ENCODE measurements around the gene ARSG.
A peak's percentile ranks its signal among the peaks of the same experiment; 100 is the strongest.
"Not testable (repeated sequence)": the region's sequence is repeated elsewhere in the genome, so short reads cannot be mapped to it uniquely, and the experiment has no call there.

ARSG gene

DNA sequence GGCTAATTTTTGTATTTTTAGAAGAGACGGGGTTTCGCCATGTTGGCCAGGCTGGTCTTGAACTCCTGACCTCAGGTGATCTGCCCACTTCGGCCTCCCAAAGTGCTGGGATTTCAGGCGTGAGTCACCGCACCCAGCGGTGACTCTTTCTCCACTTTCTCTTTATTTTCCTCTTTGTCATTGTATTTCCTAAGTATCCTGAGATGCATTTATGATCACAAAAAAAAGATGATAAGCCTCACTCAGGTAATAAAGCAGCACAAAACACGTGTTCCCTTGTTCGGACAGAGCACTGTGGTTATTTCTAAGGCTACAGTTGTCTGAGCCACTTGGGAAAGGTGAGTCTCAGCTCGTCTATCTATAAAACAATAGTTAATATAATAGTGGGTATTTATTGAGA, 61.4 kb downstream of the ARSG start:
- H3K4me1 ChIP-seq (ENCODE audit: control insufficient read depth, insufficient read depth, low read length, unreplicated experiment), result peaks cover 25% of the 10 kb centered on the region
- H3K36me3 ChIP-seq (ENCODE audit: insufficient read depth, low read length); H3K27ac ChIP-seq (ENCODE audit: low read depth, low read length); H3K4me3 ChIP-seq (ENCODE audit: low read depth, low read length); H3K27me3 ChIP-seq (ENCODE audit: insufficient read depth, low read length); H3K79me2 ChIP-seq (ENCODE audit: control insufficient read depth, insufficient read depth, low read length, unreplicated experiment); H2AFZ ChIP-seq (ENCODE audit: low read length, unreplicated experiment): not testable (repeated sequence)

DNA sequence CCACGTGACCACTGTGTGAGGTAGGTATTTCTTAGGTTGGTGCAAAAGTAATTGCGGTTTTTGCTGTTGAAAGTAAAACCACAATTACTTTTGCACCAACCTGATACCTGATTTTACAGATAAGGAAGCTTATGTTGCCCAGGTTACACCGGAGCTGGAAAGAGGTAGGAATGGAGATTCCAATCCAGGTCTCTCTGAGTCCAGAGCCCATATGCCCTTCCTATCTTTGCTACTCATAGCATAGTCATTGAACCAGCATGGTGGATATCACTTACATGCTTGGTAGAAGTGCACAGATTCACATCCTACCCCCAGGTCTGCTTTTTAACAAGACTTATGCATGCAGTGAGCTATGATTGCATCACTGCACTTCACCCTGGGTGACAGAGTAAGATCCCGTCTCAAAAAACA, 61.8 kb downstream of the ARSG start:
- H3K4me1 ChIP-seq (ENCODE audit: control insufficient read depth, insufficient read depth, low read length, unreplicated experiment), result peaks cover 25% of the 10 kb centered on the region
- H3K4me3 ChIP-seq (ENCODE audit: low read depth, low read length), result no peak overlapping the region
- no peaks in the 10 kb centered on the region for H3K36me3 ChIP-seq (ENCODE audit: insufficient read depth, low read length)
- no peaks in the 10 kb centered on the region for H3K79me2 ChIP-seq (ENCODE audit: control insufficient read depth, insufficient read depth, low read length, unreplicated experiment)
- no peaks in the 10 kb centered on the region for H3K27me3 ChIP-seq (ENCODE audit: insufficient read depth, low read length)
- no peak overlapping the region for H3K27ac ChIP-seq (ENCODE audit: low read depth, low read length)
- no peak overlapping the region for H2AFZ ChIP-seq (ENCODE audit: low read length, unreplicated experiment)

DNA sequence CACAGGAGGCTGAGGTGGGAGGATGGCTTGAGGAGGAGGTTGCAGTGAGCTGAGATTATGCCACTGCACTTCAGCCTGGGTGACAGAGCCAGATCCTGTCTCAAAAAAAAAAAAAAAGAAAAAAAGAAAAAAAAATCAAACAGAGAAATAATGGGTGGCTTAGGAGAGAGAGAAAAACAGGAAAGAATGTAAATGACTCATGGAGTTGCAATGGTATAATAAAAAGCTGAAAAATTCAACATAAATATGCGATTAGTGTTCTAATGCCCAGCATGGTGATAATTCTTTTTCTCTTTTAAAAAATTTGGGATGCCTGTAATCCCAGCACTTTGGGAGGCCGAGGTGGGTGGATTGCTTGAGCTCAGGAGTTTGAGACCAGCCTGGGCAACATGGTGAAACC, 63.0 kb downstream of the ARSG start:
- H3K4me3 ChIP-seq (ENCODE audit: low read depth, low read length), result peak overlapping the region; percentile 50; the same call in 1 of the 2 replicates
- not testable (repeated sequence) for H3K27me3 ChIP-seq (ENCODE audit: insufficient read depth, low read length); H3K79me2 ChIP-seq (ENCODE audit: control insufficient read depth, insufficient read depth, low read length, unreplicated experiment); H3K36me3 ChIP-seq (ENCODE audit: insufficient read depth, low read length); H2AFZ ChIP-seq (ENCODE audit: low read length, unreplicated experiment)
- H3K27ac ChIP-seq (ENCODE audit: low read depth, low read length), result peak overlapping the region; percentile 93
- H3K4me1 ChIP-seq (ENCODE audit: control insufficient read depth, insufficient read depth, low read length, unreplicated experiment), result peaks cover 25% of the 10 kb centered on the region

DNA sequence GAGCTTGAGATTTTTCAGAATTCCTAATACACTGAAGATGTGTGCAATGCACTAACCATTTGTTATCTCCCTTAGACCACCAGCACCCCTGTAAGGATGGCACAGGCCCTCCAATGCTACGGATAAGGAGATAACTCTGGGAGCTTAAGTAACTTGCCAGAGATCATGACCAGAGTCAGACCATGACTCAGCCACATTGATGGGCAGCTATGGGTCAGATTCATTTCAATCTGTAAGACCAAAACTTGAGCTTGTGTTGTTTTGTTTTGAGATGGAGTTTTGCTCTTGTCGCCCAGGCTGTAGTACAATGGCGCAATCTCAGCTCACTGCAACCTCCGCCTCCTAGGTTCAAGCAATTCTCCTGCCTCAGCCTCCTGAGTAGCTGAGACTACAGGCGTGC, 63.8 kb downstream of the ARSG start:
- not testable (repeated sequence) for H3K79me2 ChIP-seq (ENCODE audit: control insufficient read depth, insufficient read depth, low read length, unreplicated experiment); H3K27me3 ChIP-seq (ENCODE audit: insufficient read depth, low read length); H2AFZ ChIP-seq (ENCODE audit: low read length, unreplicated experiment); H3K36me3 ChIP-seq (ENCODE audit: insufficient read depth, low read length)
- H3K4me1 ChIP-seq (ENCODE audit: control insufficient read depth, insufficient read depth, low read length, unreplicated experiment), result peaks cover 25% of the 10 kb centered on the region
- peak overlapping the region; percentile 50; the same call in 1 of the 2 replicates for H3K4me3 ChIP-seq (ENCODE audit: low read depth, low read length)
- peak overlapping the region; percentile 93 for H3K27ac ChIP-seq (ENCODE audit: low read depth, low read length)

DNA sequence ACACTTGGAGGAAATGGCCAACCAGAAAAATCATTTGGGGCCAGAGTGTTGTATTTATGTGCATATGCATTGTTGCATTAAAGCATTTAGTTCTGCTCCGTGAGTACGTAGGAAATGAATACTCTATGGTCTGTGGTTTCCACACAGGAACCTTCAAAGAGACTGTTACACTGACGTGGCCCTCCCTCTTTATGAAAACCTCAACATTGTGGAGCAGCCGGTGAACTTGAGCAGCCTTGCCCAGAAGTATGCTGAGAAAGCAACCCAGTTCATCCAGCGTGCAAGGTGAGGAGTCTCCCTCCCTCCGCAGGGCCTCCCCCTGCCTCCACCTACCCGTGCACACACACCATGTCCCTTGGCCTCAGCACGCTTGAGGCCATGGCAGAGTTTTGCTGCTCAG, 65.2 kb downstream of the ARSG start:
- no peaks in the 10 kb centered on the region for H3K36me3 ChIP-seq (ENCODE audit: insufficient read depth, low read length)
- no peak overlapping the region for H3K4me3 ChIP-seq (ENCODE audit: low read depth, low read length)
- no peaks in the 10 kb centered on the region for H3K27me3 ChIP-seq (ENCODE audit: insufficient read depth, low read length)
- no peak overlapping the region for H3K27ac ChIP-seq (ENCODE audit: low read depth, low read length)
- peaks cover 23% of the 10 kb centered on the region for H3K4me1 ChIP-seq (ENCODE audit: control insufficient read depth, insufficient read depth, low read length, unreplicated experiment)
- H3K79me2 ChIP-seq (ENCODE audit: control insufficient read depth, insufficient read depth, low read length, unreplicated experiment), result no peaks in the 10 kb centered on the region
- no peak overlapping the region for H2AFZ ChIP-seq (ENCODE audit: low read length, unreplicated experiment)

DNA sequence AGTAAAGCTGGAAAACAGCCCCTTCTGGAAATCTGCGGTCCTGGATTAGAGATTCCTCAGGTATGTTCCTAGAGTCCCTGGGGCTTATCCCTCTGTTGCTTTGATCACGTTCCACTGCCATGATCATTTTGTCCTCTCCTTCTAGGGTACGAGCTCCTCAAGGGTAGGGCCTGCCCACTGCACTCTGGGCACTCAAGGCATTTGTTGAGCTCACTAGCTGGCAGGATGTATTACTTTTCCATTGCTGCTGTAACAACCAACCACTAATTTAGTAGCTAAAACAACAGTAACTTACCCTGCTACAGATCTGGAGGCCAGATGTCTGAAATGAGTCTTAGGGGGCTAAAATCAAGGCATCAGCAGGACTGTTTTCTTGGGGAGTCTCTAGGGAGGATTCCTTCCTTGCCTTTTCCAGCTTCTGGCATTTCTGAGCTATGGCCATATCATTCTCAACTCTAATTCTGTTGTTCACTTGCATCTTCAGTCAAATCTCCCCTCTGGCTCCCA, 65.7 kb downstream of the ARSG start:
- no peaks in the 10 kb centered on the region for H3K36me3 ChIP-seq (ENCODE audit: insufficient read depth, low read length)
- H3K79me2 ChIP-seq (ENCODE audit: control insufficient read depth, insufficient read depth, low read length, unreplicated experiment), result no peaks in the 10 kb centered on the region
- H3K27me3 ChIP-seq (ENCODE audit: insufficient read depth, low read length), result no peaks in the 10 kb centered on the region
- H3K4me1 ChIP-seq (ENCODE audit: control insufficient read depth, insufficient read depth, low read length, unreplicated experiment), result peaks cover 19% of the 10 kb centered on the region
- no peak overlapping the region for H3K27ac ChIP-seq (ENCODE audit: low read depth, low read length)
- H3K4me3 ChIP-seq (ENCODE audit: low read depth, low read length), result no peak overlapping the region
- no peak overlapping the region for H2AFZ ChIP-seq (ENCODE audit: low read length, unreplicated experiment)

DNA sequence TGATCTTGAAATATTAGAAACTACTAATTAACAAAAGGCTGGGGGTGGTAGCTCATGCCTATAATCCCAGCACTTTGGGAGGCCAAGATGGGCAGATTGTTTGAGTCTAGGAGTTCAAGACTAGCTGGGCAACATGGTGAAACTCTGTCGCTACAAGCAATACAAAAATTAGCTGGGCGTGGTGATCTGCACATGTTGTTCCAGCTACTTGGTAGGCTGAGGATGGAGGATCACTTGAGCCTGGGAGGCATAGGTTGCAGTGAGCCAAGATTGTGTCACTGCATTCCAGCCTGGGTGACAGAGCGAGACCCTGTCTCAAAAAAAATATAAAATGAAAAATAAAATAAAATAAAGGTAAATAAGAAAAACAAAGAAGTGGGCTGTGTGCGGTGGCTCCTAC, 66.6 kb downstream of the ARSG start:
- H2AFZ ChIP-seq (ENCODE audit: low read length, unreplicated experiment), result no peak overlapping the region
- H3K79me2 ChIP-seq (ENCODE audit: control insufficient read depth, insufficient read depth, low read length, unreplicated experiment), result no peaks in the 10 kb centered on the region
- no peak overlapping the region for H3K27ac ChIP-seq (ENCODE audit: low read depth, low read length)
- no peak overlapping the region for H3K4me3 ChIP-seq (ENCODE audit: low read depth, low read length)
- H3K4me1 ChIP-seq (ENCODE audit: control insufficient read depth, insufficient read depth, low read length, unreplicated experiment), result peaks cover 16% of the 10 kb centered on the region
- H3K36me3 ChIP-seq (ENCODE audit: insufficient read depth, low read length), result no peaks in the 10 kb centered on the region
- H3K27me3 ChIP-seq (ENCODE audit: insufficient read depth, low read length), result no peaks in the 10 kb centered on the region

DNA sequence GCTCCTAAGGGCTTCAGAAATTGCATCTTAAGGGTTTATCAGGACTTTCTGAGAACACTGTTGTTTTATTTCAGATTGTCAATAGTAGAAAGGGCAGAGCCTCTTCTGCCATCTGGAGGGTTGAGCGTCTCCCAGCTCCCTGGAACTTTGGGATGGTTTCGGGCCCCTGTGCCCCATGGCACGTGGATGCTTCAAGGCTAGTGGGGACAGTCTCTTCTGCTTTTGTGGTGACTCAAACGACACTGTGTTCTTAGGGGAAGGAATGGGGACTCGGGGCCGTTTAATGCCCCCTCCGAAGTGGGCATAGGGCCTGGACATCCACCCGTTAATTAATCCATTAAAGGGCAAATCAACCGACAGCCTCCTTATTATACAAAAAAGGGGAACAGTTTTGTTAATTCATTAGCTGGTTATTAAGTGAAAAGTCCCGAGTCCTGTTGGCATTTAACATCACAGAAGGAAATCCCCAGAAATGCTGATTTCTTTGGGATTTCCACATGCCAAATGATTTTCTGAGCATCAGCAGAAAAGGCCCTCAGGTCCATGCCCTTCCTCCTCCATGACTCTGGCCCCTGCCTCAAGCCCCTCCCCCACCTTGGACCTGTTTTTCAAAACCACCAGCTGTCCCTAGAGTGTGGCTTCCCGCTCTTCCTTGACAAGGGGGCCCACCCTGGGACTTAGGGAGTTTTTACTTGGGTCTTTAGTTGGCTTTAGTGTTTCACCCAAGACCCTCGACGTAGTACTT, 68.7 kb downstream of the ARSG start:
- Histone ChIP-seq H3K36me3 (ENCODE audit: insufficient read depth, low read length) (no peaks in the 10 kb centered on the region), H3K27ac (ENCODE audit: low read depth, low read length) (no peak overlapping the region), H3K27me3 (ENCODE audit: insufficient read depth, low read length) (no peaks in the 10 kb centered on the region), H2AFZ (ENCODE audit: low read length, unreplicated experiment) (no peak overlapping the region), H3K79me2 (ENCODE audit: control insufficient read depth, insufficient read depth, low read length, unreplicated experiment) (no peaks in the 10 kb centered on the region), H3K4me1 (ENCODE audit: control insufficient read depth, insufficient read depth, low read length, unreplicated experiment) (peaks cover 2% of the 10 kb centered on the region), H3K4me3 (ENCODE audit: low read depth, low read length) (no peak overlapping the region)

DNA sequence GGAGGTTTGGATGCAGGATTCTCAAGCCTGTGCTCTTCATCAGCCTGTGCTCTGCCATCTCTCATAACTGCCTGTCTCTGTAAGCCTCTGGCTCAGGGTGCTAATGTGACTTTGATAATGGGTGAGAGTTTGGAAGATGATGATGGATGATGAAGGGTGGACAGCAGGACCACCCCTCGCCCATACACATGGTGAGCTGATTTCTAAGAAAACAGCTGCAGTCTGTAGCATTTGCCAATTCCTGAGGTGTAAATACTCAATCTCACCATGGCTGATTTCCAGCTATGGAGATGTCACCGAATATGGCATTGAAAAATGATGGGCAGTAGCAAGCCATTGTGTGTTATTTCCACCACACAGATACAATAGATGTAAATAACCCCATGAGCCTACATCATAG, 74.2 kb downstream of the ARSG start:
- Histone ChIP-seq H2AFZ (ENCODE audit: low read length, unreplicated experiment) (no peak overlapping the region), H3K36me3 (ENCODE audit: insufficient read depth, low read length) (no peaks in the 10 kb centered on the region), H3K27me3 (ENCODE audit: insufficient read depth, low read length) (no peaks in the 10 kb centered on the region), H3K79me2 (ENCODE audit: control insufficient read depth, insufficient read depth, low read length, unreplicated experiment) (no peaks in the 10 kb centered on the region), H3K27ac (ENCODE audit: low read depth, low read length) (no peak overlapping the region), H3K4me3 (ENCODE audit: low read depth, low read length) (no peak overlapping the region), H3K4me1 (ENCODE audit: control insufficient read depth, insufficient read depth, low read length, unreplicated experiment) (no peaks in the 10 kb centered on the region)

DNA sequence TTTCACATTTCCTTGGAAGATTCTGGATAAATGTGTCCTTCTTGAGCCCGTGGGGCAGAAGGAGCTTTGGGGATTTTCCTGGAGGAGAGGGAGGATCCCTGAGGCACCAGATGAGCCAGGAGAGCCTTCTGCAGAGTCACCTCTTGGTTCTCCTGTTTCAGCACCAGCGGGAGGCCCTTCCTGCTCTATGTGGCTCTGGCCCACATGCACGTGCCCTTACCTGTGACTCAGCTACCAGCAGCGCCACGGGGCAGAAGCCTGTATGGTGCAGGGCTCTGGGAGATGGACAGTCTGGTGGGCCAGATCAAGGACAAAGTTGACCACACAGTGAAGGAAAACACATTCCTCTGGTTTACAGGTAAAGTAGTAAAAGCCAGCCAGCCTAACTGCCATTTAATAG, 77.1 kb downstream of the ARSG start:
- Histone ChIP-seq H3K27me3 (ENCODE audit: insufficient read depth, low read length) (no peaks in the 10 kb centered on the region), H3K4me1 (ENCODE audit: control insufficient read depth, insufficient read depth, low read length, unreplicated experiment) (no peaks in the 10 kb centered on the region), H3K27ac (ENCODE audit: low read depth, low read length) (no peak overlapping the region), H2AFZ (ENCODE audit: low read length, unreplicated experiment) (no peak overlapping the region), H3K79me2 (ENCODE audit: control insufficient read depth, insufficient read depth, low read length, unreplicated experiment) (no peaks in the 10 kb centered on the region), H3K36me3 (ENCODE audit: insufficient read depth, low read length) (no peaks in the 10 kb centered on the region), H3K4me3 (ENCODE audit: low read depth, low read length) (no peak overlapping the region)

DNA sequence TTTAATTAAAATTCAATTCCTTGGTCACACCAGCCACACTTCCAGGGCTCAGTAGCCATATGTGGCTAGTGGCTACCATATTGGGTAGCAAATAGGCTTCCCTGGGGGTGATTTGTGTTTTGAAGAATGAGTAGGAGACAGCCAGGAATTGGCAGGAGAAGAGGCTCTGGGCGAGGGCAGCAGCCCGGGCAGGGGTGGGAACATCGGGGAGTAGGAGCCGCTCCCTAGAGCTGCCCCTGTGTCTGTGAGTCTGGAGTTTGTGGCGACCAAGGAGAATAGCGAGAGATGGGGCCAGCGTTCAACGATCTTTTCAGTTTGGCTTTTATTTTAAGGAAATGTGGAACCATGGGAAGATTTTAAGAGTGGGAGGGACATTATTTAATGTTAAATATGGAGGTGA, 84.3 kb downstream of the ARSG start:
- no peak overlapping the region for H3K27ac ChIP-seq (ENCODE audit: low read depth, low read length)

More for the DNA sequence above, 84.3 kb downstream of the ARSG start:
- H3K36me3 ChIP-seq (ENCODE audit: insufficient read depth, low read length), result no peaks in the 10 kb centered on the region
- H3K27me3 ChIP-seq (ENCODE audit: insufficient read depth, low read length), result no peaks in the 10 kb centered on the region
- H3K4me1 ChIP-seq (ENCODE audit: control insufficient read depth, insufficient read depth, low read length, unreplicated experiment), result peaks cover 27% of the 10 kb centered on the region
- no peak overlapping the region for H3K4me3 ChIP-seq (ENCODE audit: low read depth, low read length)
- no peaks in the 10 kb centered on the region for H3K79me2 ChIP-seq (ENCODE audit: control insufficient read depth, insufficient read depth, low read length, unreplicated experiment)
- H2AFZ ChIP-seq (ENCODE audit: low read length, unreplicated experiment), result no peak overlapping the region

Data from ACC112 (cell line).